ENCODE results near the gene DUSP5.
A peak's percentile ranks its signal among the peaks of the same experiment; 100 is the strongest.

DUSP5 gene

DNA sequence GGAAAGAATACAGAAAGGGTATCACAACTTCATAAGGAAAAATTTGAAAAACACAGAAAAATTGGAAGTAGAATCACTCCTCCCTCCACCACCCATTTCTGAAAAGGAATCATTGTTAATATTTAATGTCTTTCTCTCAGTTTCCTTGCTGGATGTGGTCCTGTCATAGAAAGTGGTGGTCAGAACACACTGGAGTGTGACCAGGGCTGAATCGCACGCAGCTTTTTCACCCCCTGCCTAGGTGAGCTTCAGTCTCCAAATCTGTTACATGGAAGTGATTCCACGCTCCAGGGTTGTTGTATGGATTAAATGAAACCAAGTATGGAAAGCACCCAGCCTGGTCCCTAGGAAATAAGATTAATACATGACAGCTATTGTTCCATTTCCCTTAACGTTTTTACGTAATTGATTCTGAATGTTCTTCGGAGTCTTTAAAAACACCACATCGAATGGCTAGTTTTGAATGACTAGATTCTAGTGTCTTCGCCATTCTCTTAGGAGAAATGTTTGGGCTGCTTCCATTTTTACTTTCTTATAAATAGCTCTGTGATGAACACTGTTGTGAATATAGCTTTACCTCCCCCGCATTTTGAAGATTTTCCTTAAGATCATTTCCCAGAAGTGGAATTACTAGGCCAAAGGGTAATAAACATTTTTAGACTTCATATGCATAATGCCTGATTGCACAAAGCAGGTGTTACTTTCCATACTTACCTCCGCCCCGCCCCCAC lies 10.9 kb upstream of the DUSP5 start:
- Histone ChIP-seq H3K9ac (ENCODE audit: low read depth, low read length) (no peak overlapping the region), H3K9me3 (ENCODE audit: control insufficient read depth, insufficient read depth, low read length) (no peaks in the 10 kb centered on the region), H3K4me1 (ENCODE audit: control insufficient read depth, insufficient read depth, low read length) (peaks cover 19% of the 10 kb centered on the region), H3K27me3 (ENCODE audit: control insufficient read depth, insufficient read depth, low read length) (no peaks in the 10 kb centered on the region), H3K36me3 (ENCODE audit: control insufficient read depth, insufficient read depth, low read length) (no peaks in the 10 kb centered on the region), H3K4me3 (ENCODE audit: low read depth, low read length) (peak overlapping the region; percentile 26)

DNA sequence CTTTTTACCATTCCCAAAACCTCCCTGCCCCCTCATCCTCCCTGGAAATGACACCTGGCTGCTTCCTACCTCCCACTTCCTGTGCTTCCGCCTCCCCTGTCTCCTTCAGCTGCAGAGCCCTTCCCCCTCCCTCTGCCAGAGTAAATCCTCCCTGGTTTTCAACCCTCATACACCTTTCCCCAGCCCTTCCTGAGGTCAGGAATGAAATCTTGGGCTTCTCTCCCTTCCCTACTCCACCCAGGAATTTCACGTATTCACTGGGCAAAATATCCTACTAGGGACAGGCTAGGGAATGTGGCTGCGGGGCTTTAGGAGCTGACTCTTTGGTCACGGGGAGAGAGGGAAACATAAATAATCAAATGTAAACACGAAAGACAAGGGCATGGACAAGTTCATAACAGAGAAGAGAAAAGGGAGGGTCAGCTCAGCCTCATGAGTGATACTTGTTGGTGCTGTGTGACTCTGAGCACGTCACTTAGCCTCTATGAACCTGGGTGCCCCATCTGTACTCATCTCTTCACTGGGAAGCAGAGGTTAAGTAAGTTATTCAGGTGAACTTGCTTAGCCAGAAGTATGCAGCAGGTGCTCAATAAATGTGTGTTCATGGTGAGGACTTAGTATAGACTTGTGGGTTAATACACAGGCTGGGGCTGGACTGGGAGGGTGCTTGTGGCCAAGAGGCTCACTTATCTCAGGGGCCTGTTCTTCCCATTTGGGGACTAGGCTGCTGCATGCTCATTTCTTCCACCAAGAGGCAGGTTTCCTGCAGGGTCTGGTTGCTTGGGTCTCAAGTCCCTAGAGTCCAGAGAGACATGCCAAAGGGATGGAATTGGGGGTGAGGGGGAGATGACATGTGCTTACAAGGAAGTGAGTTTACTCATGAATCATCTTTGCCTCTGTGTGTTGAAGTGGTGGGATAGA lies 10.0 kb upstream of the DUSP5 start:
- Histone ChIP-seq H3K4me1 (ENCODE audit: control insufficient read depth, insufficient read depth, low read length) (peaks cover 19% of the 10 kb centered on the region), H3K27me3 (ENCODE audit: control insufficient read depth, insufficient read depth, low read length) (no peaks in the 10 kb centered on the region), H3K36me3 (ENCODE audit: control insufficient read depth, insufficient read depth, low read length) (no peaks in the 10 kb centered on the region), H3K4me3 (ENCODE audit: low read depth, low read length) (peak overlapping the region; percentile 26), H3K9ac (ENCODE audit: low read depth, low read length) (no peak overlapping the region), H3K9me3 (ENCODE audit: control insufficient read depth, insufficient read depth, low read length) (no peaks in the 10 kb centered on the region)

DNA sequence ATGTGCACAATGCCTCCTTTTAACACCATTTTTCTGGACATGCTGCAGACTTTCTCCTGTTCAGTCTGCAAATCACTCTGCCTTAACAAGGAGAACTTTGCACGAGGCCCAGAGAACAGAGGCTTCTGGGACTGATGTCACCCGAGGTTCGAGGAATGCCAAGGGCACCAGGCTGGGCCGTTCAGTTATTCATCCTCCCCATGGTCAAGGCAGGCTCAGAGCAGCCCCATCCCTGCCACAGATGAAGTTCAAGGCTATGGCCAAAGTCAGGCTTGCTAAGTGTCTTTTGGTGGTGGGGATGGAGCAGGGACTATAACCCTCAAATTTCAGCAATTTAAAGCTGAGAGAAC lies 9.4 kb upstream of the DUSP5 start:
- Histone ChIP-seq H3K4me3 (ENCODE audit: low read depth, low read length) (no peak overlapping the region), H3K36me3 (ENCODE audit: control insufficient read depth, insufficient read depth, low read length) (no peaks in the 10 kb centered on the region), H3K27me3 (ENCODE audit: control insufficient read depth, insufficient read depth, low read length) (no peaks in the 10 kb centered on the region), H3K9me3 (ENCODE audit: control insufficient read depth, insufficient read depth, low read length) (no peaks in the 10 kb centered on the region), H3K9ac (ENCODE audit: low read depth, low read length) (no peak overlapping the region), H3K4me1 (ENCODE audit: control insufficient read depth, insufficient read depth, low read length) (peaks cover 19% of the 10 kb centered on the region)

DNA sequence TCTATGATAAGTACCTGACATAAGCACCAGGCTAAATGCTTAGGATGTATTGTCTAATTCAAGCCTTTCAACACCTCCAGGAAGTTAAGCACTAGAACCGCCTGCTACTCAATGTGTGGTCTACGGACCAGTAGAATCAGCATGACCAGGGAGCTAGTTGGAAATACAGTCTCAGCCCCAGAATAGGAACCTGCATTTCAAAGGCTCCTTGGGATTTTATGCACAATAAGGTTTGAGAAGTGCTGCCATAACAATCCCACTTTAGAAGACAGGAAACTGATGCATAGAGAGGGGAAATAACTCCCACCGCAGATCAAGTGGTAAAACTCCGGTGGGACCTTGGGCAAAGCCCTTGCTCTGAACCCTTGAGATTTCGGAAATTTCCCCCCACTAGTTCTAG lies 8.8 kb upstream of the DUSP5 start:
- peaks cover 19% of the 10 kb centered on the region for H3K4me1 ChIP-seq (ENCODE audit: control insufficient read depth, insufficient read depth, low read length)
- no peaks in the 10 kb centered on the region for H3K27me3 ChIP-seq (ENCODE audit: control insufficient read depth, insufficient read depth, low read length)
- H3K9ac ChIP-seq (ENCODE audit: low read depth, low read length), result no peak overlapping the region
- no peaks in the 10 kb centered on the region for H3K36me3 ChIP-seq (ENCODE audit: control insufficient read depth, insufficient read depth, low read length)
- H3K4me3 ChIP-seq (ENCODE audit: low read depth, low read length), result no peak overlapping the region
- H3K9me3 ChIP-seq (ENCODE audit: control insufficient read depth, insufficient read depth, low read length), result no peaks in the 10 kb centered on the region

DNA sequence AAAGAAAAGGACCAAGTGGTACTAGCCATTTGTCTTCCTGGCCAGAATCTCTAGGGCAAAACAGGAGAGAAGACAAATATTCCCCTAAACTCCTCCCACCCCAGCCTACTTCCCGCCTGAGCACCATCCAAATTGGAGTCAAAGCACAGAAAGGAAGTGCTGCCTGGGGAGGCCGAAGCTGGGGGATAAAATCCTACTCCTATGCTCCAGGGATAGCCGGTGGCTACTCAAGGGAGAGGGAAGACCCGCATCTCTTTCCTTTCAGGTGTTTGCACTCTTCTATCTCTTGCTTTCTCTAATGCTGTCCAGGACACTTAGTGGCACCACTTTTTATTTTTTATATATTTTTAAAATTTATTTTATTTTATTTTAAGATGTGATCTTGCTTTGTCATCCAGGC lies 7.1 kb upstream of the DUSP5 start:
- H3K9me3 ChIP-seq (ENCODE audit: control insufficient read depth, insufficient read depth, low read length), result no peaks in the 10 kb centered on the region
- no peak overlapping the region for H3K4me3 ChIP-seq (ENCODE audit: low read depth, low read length)
- H3K27me3 ChIP-seq (ENCODE audit: control insufficient read depth, insufficient read depth, low read length), result peaks cover under 1% of the 10 kb centered on the region
- peaks cover 19% of the 10 kb centered on the region for H3K4me1 ChIP-seq (ENCODE audit: control insufficient read depth, insufficient read depth, low read length)
- H3K9ac ChIP-seq (ENCODE audit: low read depth, low read length), result no peak overlapping the region
- H3K36me3 ChIP-seq (ENCODE audit: control insufficient read depth, insufficient read depth, low read length), result no peaks in the 10 kb centered on the region

DNA sequence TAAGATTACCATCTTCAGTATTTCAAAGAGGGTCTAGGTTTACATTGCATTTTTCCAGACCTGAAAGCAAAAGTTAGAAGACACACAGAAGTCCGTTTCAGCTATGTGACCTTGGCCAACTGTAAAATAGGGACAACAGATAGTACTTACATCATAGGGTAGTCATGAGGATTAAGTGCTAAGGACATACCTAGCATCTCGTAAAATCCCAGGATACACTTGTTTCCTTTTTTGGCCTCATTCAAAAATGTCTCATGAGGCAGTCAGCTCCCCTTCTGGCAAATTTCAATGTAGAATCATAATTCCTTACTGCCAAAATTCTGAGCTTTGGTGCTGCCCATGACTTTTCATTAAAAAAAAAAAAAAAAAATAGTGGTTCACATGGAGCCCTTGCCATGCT lies 6.4 kb upstream of the DUSP5 start:
- Histone ChIP-seq H3K36me3 (ENCODE audit: control insufficient read depth, insufficient read depth, low read length) (no peaks in the 10 kb centered on the region), H3K9ac (ENCODE audit: low read depth, low read length) (no peak overlapping the region), H3K27me3 (ENCODE audit: control insufficient read depth, insufficient read depth, low read length) (peaks cover 6% of the 10 kb centered on the region), H3K9me3 (ENCODE audit: control insufficient read depth, insufficient read depth, low read length) (no peaks in the 10 kb centered on the region), H3K4me3 (ENCODE audit: low read depth, low read length) (no peak overlapping the region), H3K4me1 (ENCODE audit: control insufficient read depth, insufficient read depth, low read length) (peaks cover 19% of the 10 kb centered on the region)

DNA sequence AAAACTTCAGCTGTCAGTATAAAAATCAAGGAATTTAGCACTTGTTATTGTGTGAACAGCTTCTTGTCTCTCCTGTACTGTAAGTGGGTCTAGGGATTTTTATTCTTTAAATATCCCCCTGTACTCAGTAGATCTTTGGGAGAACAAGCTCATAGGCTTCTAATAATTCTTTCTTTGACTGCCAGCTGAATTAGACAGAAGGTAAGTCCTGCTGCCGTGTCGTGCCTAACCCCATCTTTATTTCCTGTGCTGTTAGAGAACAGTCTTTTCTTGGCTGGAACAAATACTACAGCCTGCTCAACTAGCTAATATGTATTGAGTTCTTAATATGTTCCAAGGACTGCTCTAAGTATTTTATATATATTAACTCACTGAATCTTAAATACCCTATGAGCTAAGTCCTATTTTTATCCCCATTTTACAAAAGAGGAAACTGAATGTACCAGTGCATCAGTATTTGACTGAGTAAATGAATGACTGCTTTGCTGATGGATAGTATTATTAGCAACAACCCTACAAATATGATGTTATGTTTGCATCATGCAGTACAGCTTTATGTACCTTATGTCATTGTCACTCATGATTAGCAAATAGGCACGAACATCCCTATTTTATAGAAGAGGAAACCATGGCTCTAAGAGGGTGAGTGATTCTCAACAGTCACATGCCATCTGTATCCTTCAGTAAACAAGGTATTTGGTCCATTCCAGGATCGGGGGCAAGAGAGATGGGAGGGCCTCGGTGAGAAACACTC lies 5.5 kb upstream of the DUSP5 start:
- no peak overlapping the region for H3K9ac ChIP-seq (ENCODE audit: low read depth, low read length)
- no peak overlapping the region for H3K4me3 ChIP-seq (ENCODE audit: low read depth, low read length)
- H3K4me1 ChIP-seq (ENCODE audit: control insufficient read depth, insufficient read depth, low read length), result peaks cover 12% of the 10 kb centered on the region
- peaks cover 15% of the 10 kb centered on the region for H3K27me3 ChIP-seq (ENCODE audit: control insufficient read depth, insufficient read depth, low read length)
- no peaks in the 10 kb centered on the region for H3K9me3 ChIP-seq (ENCODE audit: control insufficient read depth, insufficient read depth, low read length)
- no peaks in the 10 kb centered on the region for H3K36me3 ChIP-seq (ENCODE audit: control insufficient read depth, insufficient read depth, low read length)

DNA sequence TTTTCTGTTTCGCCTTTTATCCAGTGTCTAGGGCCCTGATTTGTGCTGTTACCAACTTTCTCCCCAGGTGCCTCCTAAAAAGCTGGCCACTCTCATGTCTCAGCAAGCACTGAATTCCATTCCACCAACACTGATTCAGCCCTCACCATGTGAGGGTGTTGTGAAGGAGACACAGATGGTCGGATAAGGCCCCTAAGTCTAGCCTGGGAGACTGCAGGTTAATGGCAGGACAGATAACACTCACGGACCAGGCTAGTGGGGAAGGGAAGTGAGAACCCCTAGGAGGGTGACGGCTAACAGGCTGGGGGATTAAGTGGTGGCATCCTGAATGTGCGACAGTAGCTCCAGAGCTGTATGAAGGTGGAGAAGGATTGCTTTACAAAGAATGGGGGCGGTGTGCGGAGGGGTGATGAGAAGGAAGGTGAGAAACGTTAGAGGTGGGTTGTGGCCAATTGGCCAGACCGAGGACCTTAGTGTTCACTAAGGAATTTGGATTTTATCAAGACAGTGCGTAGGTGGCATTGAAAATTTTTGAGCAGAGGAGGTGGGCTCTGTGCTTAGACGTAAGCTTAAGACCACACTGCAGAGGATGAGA lies 3.8 kb upstream of the DUSP5 start:
- no peak overlapping the region for H3K9ac ChIP-seq (ENCODE audit: low read depth, low read length)
- peaks cover 2% of the 10 kb centered on the region for H3K4me1 ChIP-seq (ENCODE audit: control insufficient read depth, insufficient read depth, low read length)
- H3K9me3 ChIP-seq (ENCODE audit: control insufficient read depth, insufficient read depth, low read length), result no peaks in the 10 kb centered on the region
- H3K27me3 ChIP-seq (ENCODE audit: control insufficient read depth, insufficient read depth, low read length), result peaks cover 22% of the 10 kb centered on the region
- no peaks in the 10 kb centered on the region for H3K36me3 ChIP-seq (ENCODE audit: control insufficient read depth, insufficient read depth, low read length)
- H3K4me3 ChIP-seq (ENCODE audit: low read depth, low read length), result no peak overlapping the region

DNA sequence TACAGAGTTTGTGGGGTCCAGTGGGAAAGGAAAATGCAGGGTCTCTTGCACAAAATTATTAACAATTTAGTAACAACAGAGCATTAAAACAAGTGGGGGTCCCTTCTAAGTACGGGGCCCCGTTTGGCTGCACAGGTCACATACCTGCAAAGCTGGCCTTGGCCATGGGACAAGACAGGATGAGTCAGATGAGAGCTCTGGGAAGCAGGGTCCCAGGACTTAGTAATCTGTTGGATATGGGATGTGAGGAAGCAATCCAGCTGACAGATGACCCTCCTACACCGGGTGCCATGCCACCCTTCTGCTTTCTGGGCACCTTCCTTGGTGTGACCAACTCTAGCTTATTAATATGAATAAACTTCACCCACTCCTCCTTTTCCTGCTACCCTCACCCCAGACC lies 3.2 kb upstream of the DUSP5 start:
- Histone ChIP-seq H3K9me3 (ENCODE audit: control insufficient read depth, insufficient read depth, low read length) (no peaks in the 10 kb centered on the region), H3K4me1 (ENCODE audit: control insufficient read depth, insufficient read depth, low read length) (peaks cover 3% of the 10 kb centered on the region), H3K9ac (ENCODE audit: low read depth, low read length) (no peak overlapping the region), H3K4me3 (ENCODE audit: low read depth, low read length) (no peak overlapping the region), H3K27me3 (ENCODE audit: control insufficient read depth, insufficient read depth, low read length) (peaks cover 23% of the 10 kb centered on the region), H3K36me3 (ENCODE audit: control insufficient read depth, insufficient read depth, low read length) (no peaks in the 10 kb centered on the region)

DNA sequence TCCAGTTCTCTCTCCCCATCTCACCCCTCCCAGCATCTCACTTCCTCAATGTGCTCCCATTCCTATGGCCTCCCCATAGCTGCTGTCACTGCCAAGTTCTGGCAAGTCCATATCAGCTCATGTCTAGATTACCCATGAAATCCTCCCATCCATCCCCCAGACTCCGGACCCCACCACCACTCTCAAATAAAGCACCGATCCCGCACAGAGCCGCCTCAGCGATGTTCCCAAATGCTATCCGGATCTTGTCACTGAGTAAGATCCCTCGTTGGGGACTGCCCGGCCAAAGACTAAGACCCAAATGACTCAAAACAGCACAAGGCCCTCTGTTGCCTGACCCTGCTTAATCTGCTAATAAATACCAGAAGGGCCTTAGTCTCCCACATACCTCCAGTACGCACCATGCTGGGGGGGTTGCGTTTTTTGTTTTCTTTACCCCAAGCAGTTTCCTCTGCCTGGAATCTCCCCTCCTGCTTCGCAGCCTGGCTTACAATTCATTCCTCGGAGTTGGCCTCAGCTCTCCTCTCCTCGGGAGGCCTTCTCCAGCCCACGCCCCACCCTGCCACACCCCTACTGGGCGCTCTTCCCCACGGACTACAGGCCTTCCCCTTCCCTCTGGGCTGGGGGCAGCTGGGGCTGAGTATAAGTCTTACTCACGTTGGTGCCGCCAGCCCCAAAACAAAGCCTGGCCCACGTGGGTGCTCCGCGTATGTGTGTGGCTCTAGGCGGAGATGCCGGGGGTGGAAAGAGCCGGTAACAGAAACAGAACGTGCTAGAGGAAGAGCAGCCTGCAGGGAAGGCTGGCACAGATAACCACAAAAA lies 1.8 kb upstream of the DUSP5 start:
- Histone ChIP-seq H3K9ac (ENCODE audit: low read depth, low read length) (no peak overlapping the region), H3K27me3 (ENCODE audit: control insufficient read depth, insufficient read depth, low read length) (peaks cover 30% of the 10 kb centered on the region), H3K4me1 (ENCODE audit: control insufficient read depth, insufficient read depth, low read length) (peaks cover 17% of the 10 kb centered on the region)

More for the DNA sequence above, 1.8 kb upstream of the DUSP5 start:
- Histone ChIP-seq H3K36me3 (ENCODE audit: control insufficient read depth, insufficient read depth, low read length) (no peaks in the 10 kb centered on the region), H3K9me3 (ENCODE audit: control insufficient read depth, insufficient read depth, low read length) (no peaks in the 10 kb centered on the region), H3K4me3 (ENCODE audit: low read depth, low read length) (peak overlapping the region; percentile 67)
